ENCODE results near the gene SLF1. TPM values are rescaled to one million over a fixed set of nuclear protein-coding genes. Genes with fewer than 3 reads are reported as not detected.

The SLF1 gene
- total RNA-seq, 1 donor from 2014 or later = 9.4 TPM

DNA sequence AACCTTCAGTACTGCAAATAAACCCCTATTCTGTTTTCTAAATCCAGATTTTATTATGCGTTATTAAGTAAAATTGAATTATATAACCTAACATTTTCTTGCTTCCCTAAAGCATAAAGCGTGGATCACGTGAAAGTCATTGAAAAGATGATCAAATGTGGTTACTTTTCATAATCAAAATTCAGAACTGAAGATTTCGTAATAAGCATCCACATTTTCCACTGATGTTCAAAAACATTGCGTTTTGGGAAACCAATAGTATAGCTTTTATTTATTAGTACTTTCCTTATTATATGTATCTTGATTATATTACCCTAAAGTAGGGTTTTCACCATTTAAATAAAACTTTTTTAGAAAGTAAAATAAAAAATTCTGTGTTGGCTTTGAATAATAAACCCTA lies 1.8 kb downstream of the SLF1 start:
- H3K9me3 Mint-ChIP-seq = no peaks in the 10 kb centered on the region
- TF ChIP-seq, protein P1, sequence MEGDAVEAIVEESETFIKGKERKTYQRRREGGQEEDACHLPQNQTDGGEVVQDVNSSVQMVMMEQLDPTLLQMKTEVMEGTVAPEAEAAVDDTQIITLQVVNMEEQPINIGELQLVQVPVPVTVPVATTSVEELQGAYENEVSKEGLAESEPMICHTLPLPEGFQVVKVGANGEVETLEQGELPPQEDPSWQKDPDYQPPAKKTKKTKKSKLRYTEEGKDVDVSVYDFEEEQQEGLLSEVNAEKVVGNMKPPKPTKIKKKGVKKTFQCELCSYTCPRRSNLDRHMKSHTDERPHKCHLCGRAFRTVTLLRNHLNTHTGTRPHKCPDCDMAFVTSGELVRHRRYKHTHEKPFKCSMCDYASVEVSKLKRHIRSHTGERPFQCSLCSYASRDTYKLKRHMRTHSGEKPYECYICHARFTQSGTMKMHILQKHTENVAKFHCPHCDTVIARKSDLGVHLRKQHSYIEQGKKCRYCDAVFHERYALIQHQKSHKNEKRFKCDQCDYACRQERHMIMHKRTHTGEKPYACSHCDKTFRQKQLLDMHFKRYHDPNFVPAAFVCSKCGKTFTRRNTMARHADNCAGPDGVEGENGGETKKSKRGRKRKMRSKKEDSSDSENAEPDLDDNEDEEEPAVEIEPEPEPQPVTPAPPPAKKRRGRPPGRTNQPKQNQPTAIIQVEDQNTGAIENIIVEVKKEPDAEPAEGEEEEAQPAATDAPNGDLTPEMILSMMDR (IDR thresholded peaks at IDR 0.05; ENCODE audit: unreplicated experiment) = no peak
- no peaks in the 10 kb centered on the region for H3K36me3 Mint-ChIP-seq
- no peak overlapping the region for H3K27ac Mint-ChIP-seq
- H3K27me3 Mint-ChIP-seq (ENCODE audit: low read depth) = no peaks in the 10 kb centered on the region
- DNase-seq (ENCODE audit: low spot score in 2 of 2, unreplicated experiment in 2 of 2) = no peak
- peak overlapping the region; percentile 92 for H3K4me3 Mint-ChIP-seq
- peaks cover 22% of the 10 kb centered on the region for H3K4me1 Mint-ChIP-seq

DNA sequence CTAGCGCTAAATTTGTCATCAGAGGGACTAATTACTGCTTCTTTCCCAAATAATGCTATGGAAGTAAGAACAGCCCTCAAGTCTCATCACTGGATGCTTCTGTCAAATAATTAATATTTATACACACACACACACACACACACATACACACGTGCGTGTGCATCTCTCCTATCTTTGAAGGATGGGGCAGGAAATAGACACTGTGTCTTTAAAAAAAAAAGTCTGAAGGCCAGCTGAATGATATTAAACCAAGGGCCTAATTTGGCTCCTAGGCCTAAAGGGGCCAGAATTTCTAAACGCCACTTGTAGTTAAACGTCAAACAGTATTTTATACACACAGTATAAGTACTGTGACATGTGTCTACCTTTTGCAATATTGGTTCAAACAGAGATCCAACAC lies 3.3 kb downstream of the SLF1 start:
- TF ChIP-seq, protein P1 (IDR thresholded peaks at IDR 0.05; ENCODE audit: unreplicated experiment) = no peak
- no peak for DNase-seq (ENCODE audit: low spot score in 2 of 2, unreplicated experiment in 2 of 2)
- Mint-ChIP-seq H3K4me1 (peaks cover 22% of the 10 kb centered on the region), H3K9me3 (no peaks in the 10 kb centered on the region), H3K4me3 (no peak overlapping the region), H3K27me3 (ENCODE audit: low read depth) (no peaks in the 10 kb centered on the region), H3K27ac (no peak overlapping the region), H3K36me3 (no peaks in the 10 kb centered on the region)

DNA sequence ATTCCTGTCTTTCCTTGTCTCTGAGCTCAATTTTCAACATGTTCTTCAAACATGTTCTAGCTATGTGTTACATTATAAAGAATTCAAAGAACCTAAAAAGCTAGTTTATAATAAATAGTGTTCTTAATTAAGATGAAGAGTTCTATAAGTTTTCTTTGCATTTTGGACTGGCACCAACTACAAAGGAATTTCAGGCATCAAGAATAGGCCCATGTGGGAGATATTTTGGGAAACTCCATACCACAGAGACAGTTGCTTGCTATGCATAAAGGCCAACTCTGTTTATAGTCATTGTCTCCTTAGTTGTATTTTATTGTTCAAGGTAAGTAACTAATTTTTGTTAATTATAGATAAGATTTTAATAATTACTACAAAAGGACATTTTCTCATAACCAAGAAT lies 4.5 kb downstream of the SLF1 start:
- no peak overlapping the region for H3K4me3 Mint-ChIP-seq
- H3K27me3 Mint-ChIP-seq (ENCODE audit: low read depth) = no peaks in the 10 kb centered on the region
- no peak for DNase-seq (ENCODE audit: low spot score in 2 of 2, unreplicated experiment in 2 of 2)
- H3K36me3 Mint-ChIP-seq = no peaks in the 10 kb centered on the region
- peaks cover 12% of the 10 kb centered on the region for H3K4me1 Mint-ChIP-seq
- H3K9me3 Mint-ChIP-seq = no peaks in the 10 kb centered on the region
- H3K27ac Mint-ChIP-seq = no peak overlapping the region
- TF ChIP-seq, protein P1 (IDR thresholded peaks at IDR 0.05; ENCODE audit: unreplicated experiment) = no peak

DNA sequence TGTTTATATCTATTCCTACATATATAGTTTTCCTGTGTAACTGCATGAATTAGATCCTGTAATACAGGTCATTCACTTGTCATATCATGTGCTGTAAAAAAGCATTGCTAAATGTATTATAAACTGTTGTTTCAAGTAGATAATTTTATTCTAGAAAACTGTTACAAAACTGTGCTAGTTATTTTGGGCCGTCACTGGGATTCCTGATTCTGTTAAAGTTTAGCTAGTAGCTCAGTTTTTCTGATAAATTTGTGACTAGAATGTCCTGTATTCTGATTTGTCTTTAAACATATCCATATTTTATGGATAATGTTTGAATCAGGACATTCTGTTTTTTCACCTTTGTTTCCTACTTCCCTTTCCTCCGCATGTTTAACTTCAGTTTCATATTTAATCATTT lies 5.4 kb downstream of the SLF1 start:
- Mint-ChIP-seq H3K27me3 (ENCODE audit: low read depth) (no peaks in the 10 kb centered on the region), H3K9me3 (no peaks in the 10 kb centered on the region), H3K4me1 (peaks cover 12% of the 10 kb centered on the region), H3K36me3 (peaks cover 1% of the 10 kb centered on the region), H3K4me3 (no peak overlapping the region), H3K27ac (no peak overlapping the region)
- TF ChIP-seq, protein P1 (IDR thresholded peaks at IDR 0.05; ENCODE audit: unreplicated experiment) = no peak
- DNase-seq (ENCODE audit: low spot score in 2 of 2, unreplicated experiment in 2 of 2) = no peak

DNA sequence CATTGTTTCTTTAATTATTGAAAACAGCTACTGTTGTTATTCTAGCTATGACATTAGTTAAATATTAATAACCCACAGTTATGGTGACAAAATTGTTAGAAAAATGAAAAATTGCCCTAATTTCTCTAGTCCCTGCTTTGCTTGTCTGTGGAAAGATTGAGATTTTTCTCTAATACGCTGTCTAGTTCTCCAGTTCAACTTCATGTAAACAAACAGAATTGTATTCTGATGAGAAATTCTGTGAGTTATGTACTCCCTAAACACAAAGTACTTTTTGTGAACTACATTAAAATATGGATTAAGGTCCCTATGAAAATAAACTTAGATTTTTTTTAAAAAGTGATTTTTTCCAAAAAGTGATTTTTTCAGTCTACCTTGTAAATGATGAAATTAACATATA lies 8.7 kb downstream of the SLF1 start:
- no peak overlapping the region for H3K4me3 Mint-ChIP-seq
- H3K27ac Mint-ChIP-seq = no peak overlapping the region
- peaks cover 3% of the 10 kb centered on the region for H3K4me1 Mint-ChIP-seq
- H3K27me3 Mint-ChIP-seq (ENCODE audit: low read depth) = no peaks in the 10 kb centered on the region
- TF ChIP-seq, protein P1 (IDR thresholded peaks at IDR 0.05; ENCODE audit: unreplicated experiment) = no peak
- H3K36me3 Mint-ChIP-seq = peaks cover 23% of the 10 kb centered on the region
- no peak for DNase-seq (ENCODE audit: low spot score in 2 of 2, unreplicated experiment in 2 of 2)
- peaks cover 11% of the 10 kb centered on the region for H3K9me3 Mint-ChIP-seq

DNA sequence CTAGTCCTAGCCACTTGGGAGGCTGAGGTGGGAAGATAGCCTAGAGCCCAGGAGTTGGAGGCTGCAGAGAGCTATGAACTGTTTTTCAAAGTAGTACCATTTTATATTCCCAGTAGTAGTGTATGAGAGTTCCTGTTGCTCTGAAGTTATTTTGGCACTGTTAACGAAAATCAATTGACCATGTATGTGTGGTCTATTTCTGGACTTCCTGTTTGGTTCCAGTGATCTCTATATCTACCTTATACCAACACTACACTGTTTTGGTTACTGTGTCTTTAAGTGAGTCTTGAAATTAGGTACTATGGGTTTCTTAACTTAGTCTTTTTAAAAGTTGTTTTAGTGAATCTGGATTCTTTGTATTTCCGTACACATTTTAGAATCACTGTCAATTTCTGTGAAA lies 13.6 kb downstream of the SLF1 start:
- Mint-ChIP-seq H3K9me3 (peaks cover 35% of the 10 kb centered on the region), H3K4me3 (no peak overlapping the region), H3K27ac (no peak overlapping the region), H3K36me3 (peaks cover 51% of the 10 kb centered on the region), H3K27me3 (ENCODE audit: low read depth) (no peaks in the 10 kb centered on the region), H3K4me1 (no peaks in the 10 kb centered on the region)
- no peak for DNase-seq (ENCODE audit: low spot score in 2 of 2, unreplicated experiment in 2 of 2)
- TF ChIP-seq, protein P1 (IDR thresholded peaks at IDR 0.05; ENCODE audit: unreplicated experiment) = no peak
